HepG2 (cell line): ENCODE measurements around the gene AKAP6.

Experiments
- GATAD1 ChIP-seq: IDR thresholded peaks from 2 replicates; pipeline ENCODE4 v1.6.1; 2016; ENCODE audit warnings: missing genetic modification reagents, missing compliant biosample characterization
- HDAC2 ChIP-seq: sonication (generic); formaldehyde crosslinking; IDR thresholded peaks from 2 replicates; pipeline ENCODE4 v1.4.0; 2020; ENCODE audit warnings: missing genetic modification reagents
- HOXA7 ChIP-seq: sonication (generic); formaldehyde crosslinking; IDR thresholded peaks from 2 replicates; pipeline ENCODE4 v1.8.1; 2022; ENCODE audit warnings: mild to moderate bottlenecking, missing genetic modification reagents, moderate library complexity
- NRL ChIP-seq: sonication (generic); formaldehyde crosslinking; IDR thresholded peaks from 2 replicates; pipeline ENCODE4 v1.5.0; 2020; ENCODE audit warnings: missing genetic modification reagents, mild to moderate bottlenecking, moderate library complexity, borderline replicate concordance
- POLR2A ChIP-seq, 2 experiments: IDR thresholded peaks; 2 replicates each; pipeline ENCODE4 v1.6.1; 2011; ENCODE audit warnings: low read depth in 2 of 2, low read length in 2 of 2, mild to moderate bottlenecking in 1 of 2, moderate library complexity in 1 of 2; ENCODE audit not compliant: insufficient read depth in 1 of 2
- TAF15 ChIP-seq: fragments of 200-400 bp; formaldehyde crosslinking; IDR thresholded peaks from one replicate; pipeline ENCODE4 v1.6.1; 2018; ENCODE audit warnings: mild to moderate bottlenecking, low read depth, low read length; ENCODE audit not compliant: poor library complexity, severe bottlenecking
- ZFP41 ChIP-seq: sonication (generic); formaldehyde crosslinking; IDR thresholded peaks from 2 replicates; pipeline ENCODE4 v1.4.0; 2020; ENCODE audit warnings: mild to moderate bottlenecking, missing genetic modification reagents, borderline replicate concordance
- ZNF274 ChIP-seq: sonication (generic); formaldehyde crosslinking; IDR thresholded peaks from 2 replicates; pipeline ENCODE4 v1.5.1; 2020; ENCODE audit warnings: mild to moderate bottlenecking, missing genetic modification reagents
- ZNF510 ChIP-seq: sonication (generic); formaldehyde crosslinking; IDR thresholded peaks from 2 replicates; pipeline ENCODE4 v1.4.0; 2020; ENCODE audit warnings: low read depth, mild to moderate bottlenecking, missing genetic modification reagents
- ZNF552 ChIP-seq: sonication (generic); formaldehyde crosslinking; IDR thresholded peaks from 2 replicates; pipeline ENCODE4 v1.9.0; 2022; ENCODE audit warnings: missing genetic modification reagents, mild to moderate bottlenecking, borderline replicate concordance
- ZNF747 ChIP-seq: sonication (generic); formaldehyde crosslinking; IDR thresholded peaks from 2 replicates; pipeline ENCODE4 v1.8.1; 2023; ENCODE audit warnings: missing genetic modification reagents, mild to moderate bottlenecking, borderline replicate concordance
- ZNF766 ChIP-seq: sonication (generic); formaldehyde crosslinking; IDR thresholded peaks from 2 replicates; pipeline ENCODE4 v1.5.0; 2020; ENCODE audit warnings: missing genetic modification reagents, borderline replicate concordance
- TF ChIP-seq, protein P1 (sequence below): sonication (generic); formaldehyde crosslinking; IDR thresholded peaks from 2 replicates; pipeline ENCODE4 v1.5.0; 2020; ENCODE audit warnings: mild to moderate bottlenecking, missing genetic modification reagents, moderate library complexity

DNA sequence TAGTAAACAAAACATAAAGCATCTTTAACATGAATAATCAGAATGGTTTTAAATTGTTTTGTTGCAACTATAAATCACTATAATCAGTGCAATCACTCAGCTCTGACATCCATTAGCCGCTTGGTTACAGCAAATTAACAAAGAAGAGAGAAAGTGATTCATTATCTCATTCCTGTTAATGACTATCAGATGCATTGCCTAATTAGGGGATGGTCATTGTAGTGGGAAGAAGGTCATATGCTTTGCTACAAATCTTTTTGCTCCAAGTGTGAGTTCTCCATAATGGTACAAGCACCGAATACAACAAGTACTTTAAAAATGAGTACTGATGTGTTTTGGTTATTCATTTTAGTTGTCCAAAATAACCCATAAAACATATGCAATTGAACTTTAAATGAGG lies 272.0 kb downstream of the AKAP6 start:
- TF ChIP-seq ZNF766 (CRISPR knock-in tag), result no peak
- TF ChIP-seq, protein P1, sequence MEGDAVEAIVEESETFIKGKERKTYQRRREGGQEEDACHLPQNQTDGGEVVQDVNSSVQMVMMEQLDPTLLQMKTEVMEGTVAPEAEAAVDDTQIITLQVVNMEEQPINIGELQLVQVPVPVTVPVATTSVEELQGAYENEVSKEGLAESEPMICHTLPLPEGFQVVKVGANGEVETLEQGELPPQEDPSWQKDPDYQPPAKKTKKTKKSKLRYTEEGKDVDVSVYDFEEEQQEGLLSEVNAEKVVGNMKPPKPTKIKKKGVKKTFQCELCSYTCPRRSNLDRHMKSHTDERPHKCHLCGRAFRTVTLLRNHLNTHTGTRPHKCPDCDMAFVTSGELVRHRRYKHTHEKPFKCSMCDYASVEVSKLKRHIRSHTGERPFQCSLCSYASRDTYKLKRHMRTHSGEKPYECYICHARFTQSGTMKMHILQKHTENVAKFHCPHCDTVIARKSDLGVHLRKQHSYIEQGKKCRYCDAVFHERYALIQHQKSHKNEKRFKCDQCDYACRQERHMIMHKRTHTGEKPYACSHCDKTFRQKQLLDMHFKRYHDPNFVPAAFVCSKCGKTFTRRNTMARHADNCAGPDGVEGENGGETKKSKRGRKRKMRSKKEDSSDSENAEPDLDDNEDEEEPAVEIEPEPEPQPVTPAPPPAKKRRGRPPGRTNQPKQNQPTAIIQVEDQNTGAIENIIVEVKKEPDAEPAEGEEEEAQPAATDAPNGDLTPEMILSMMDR (CRISPR knock-in tag), result no peak
- TF ChIP-seq HDAC2 (CRISPR knock-in tag), result no peak
- TF ChIP-seq ZNF552, result no peak
- no peak for TF ChIP-seq ZFP41 (CRISPR knock-in tag)
- TF ChIP-seq NRL (CRISPR knock-in tag), result no peak
- TF ChIP-seq ZNF510, result no peak
- no peak for TF ChIP-seq HOXA7 (CRISPR knock-in tag)
- TF ChIP-seq ZNF747, result no peak
- TF ChIP-seq ZNF274 (CRISPR knock-in tag), result no peak
- no peak for TF ChIP-seq POLR2A (IDR thresholded peaks at IDR 0.05; ENCODE audit: insufficient read depth in 1 of 2, low read depth in 2 of 2, low read length in 2 of 2)
- no peak for TF ChIP-seq GATAD1 (CRISPR knock-in tag)
- TF ChIP-seq TAF15, result no peak
